GM12874 (cell line): Measurements from ENCODE around the gene FAM156A.

ENCODE experiments used
- TF ChIP-seq, protein P1 (sequence below): IDR thresholded peaks from 2 replicates; pipeline ENCODE4 v1.5.1; 2011; ENCODE audit warnings: low read depth, mild to moderate bottlenecking, control low read depth, low read length, moderate library complexity; ENCODE audit not compliant: insufficient read depth

Gene FAM156A

GRCh38 chrX:52995987-52996331 is 37.6 kb upstream of the FAM156A start:
- TF ChIP-seq, protein P1, sequence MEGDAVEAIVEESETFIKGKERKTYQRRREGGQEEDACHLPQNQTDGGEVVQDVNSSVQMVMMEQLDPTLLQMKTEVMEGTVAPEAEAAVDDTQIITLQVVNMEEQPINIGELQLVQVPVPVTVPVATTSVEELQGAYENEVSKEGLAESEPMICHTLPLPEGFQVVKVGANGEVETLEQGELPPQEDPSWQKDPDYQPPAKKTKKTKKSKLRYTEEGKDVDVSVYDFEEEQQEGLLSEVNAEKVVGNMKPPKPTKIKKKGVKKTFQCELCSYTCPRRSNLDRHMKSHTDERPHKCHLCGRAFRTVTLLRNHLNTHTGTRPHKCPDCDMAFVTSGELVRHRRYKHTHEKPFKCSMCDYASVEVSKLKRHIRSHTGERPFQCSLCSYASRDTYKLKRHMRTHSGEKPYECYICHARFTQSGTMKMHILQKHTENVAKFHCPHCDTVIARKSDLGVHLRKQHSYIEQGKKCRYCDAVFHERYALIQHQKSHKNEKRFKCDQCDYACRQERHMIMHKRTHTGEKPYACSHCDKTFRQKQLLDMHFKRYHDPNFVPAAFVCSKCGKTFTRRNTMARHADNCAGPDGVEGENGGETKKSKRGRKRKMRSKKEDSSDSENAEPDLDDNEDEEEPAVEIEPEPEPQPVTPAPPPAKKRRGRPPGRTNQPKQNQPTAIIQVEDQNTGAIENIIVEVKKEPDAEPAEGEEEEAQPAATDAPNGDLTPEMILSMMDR = no peak

DNA sequence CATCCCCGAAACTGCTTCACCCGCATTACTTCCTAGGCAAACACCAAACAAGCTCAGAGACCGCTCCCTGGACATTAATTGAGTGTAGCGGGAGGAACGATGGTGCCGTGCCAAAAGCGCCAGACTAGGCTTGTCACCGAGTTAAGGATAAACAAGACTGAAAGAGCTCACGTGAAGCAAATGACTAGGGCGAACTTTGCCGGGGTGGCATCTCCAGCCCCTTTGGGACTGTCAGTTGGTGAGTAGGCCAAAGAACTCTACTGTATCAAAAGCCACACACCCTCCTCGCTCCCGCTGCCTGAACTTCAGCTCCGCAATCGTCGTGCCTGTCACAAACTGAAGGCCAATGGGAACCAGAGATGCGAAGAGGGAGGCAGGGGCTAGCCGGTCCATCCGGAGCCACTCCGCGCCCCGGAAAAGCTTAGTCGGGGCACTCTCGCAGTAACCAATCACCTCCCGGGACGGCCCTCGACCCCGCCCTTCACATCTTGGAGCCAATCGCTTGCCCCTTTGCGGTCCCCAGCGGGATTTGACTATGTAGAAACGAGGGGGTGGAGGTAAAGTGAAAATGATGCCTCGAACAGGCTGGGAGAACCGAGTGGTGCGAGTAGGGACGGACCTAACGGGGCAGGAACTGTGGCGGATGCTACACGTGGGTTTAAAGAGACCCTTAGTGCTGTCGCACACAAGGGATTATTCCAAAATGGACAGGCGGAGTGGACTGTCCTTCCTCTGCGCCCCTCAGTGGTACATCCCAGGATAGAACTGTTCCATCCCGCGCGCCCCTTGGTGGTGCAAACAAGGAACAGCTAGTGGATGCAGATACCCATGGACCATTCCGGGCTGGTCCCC is 37.0 kb upstream of the FAM156A start:
- TF ChIP-seq, protein P1 = peak; percentile 60

DNA sequence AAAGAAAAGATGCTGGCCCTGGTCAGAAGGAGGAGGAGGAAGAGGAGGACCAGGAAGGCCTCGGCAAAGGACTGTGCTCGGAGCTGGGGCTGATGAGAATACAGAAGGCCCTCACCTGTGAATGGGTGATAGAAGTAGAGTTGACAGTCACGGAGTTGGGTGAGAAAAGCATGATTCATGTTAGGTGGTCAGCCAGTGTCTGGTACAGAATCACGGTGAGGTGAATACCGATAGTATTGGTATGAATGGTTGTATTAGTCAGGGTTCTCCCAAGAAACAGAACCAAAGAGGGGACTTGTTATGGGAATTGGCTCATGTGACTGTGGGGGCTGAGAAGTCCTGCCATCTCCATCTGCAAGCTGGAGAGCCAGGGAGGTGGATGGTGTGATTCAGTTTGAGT is 32.5 kb upstream of the FAM156A start:
- TF ChIP-seq, protein P1 = no peak

DNA sequence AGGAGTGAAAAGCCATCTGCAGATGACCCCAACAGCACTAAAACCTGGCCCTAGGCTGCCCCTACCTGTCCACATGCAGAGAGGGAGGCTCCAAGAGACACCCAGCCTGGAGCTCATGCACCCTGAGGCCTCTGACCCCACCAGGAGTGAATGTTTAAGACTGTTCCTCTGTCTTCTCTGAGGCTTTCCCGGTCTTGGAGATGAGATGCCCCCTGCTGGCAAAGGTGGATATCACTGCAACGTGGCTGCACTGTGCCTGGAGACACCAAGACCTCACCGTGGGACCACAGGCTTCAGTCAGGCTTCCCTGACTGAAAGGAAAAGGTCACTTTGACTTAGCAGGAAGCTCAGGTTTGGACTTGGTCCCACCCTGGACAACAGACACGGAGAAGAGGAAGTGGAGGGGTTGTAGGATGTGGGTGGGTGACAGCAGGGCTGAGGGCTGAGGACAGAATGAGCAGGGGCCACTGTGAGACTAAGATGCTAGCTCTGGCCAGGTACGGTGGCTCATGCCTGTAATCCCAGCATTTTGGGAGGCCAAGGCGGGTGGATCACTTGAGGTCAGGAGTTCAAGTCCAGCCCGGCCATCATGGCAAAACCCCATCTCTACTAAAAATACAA is 31.8 kb upstream of the FAM156A start:
- TF ChIP-seq, protein P1 = peak; percentile 64

GRCh38 chrX:52988985-52989917 is 30.9 kb upstream of the FAM156A start:
- TF ChIP-seq, protein P1 = no peak

- TF ChIP-seq, protein P1 = no peak
Observed at GRCh38 chrX:52983321-52984000, 25.1 kb upstream of the FAM156A start.
